Neural progenitor cell (in vitro differentiated cells): Measurements from ENCODE around the gene RPS6KA2. TPM values are rescaled to one million over a fixed set of nuclear protein-coding genes. Genes with fewer than 3 reads are reported as not detected.

Experiments used
- DNase-seq: peaks from one replicate; pipeline ENCODE4 v3.0.0-alpha.2; 2016; ENCODE audit warnings: low spot score
- H2AFZ ChIP-seq: fragments of 200-600 bp; sonication (generic); replicated peaks from 2 replicates; pipeline ENCODE4 v1.6.1; 2016; ENCODE audit warnings: antibody characterized with exemption
- H3F3A ChIP-seq: fragments of 200-600 bp; sonication (generic); 2 replicates; pipeline ENCODE4 v1.6.1; 2016; ENCODE audit warnings: antibody characterized with exemption, low read depth
- H3K27ac ChIP-seq: fragments of 200-600 bp; sonication (generic); 2 replicates; pipeline ENCODE4 v1.5.1; 2016; ENCODE audit warnings: mild to moderate bottlenecking
- H3K27me3 ChIP-seq: fragments of 200-600 bp; sonication (generic); 2 replicates; pipeline ENCODE4 v1.6.1; 2016; ENCODE audit warnings: mild to moderate bottlenecking, moderate library complexity
- H3K36me3 ChIP-seq: fragments of 200-600 bp; sonication (generic); 2 replicates; pipeline ENCODE4 v1.5.1; 2016
- H3K4me1 ChIP-seq: fragments of 200-600 bp; sonication (generic); 2 replicates; pipeline ENCODE4 v1.6.1; 2016; ENCODE audit warnings: mixed run types
- H3K4me2 ChIP-seq: fragments of 200-600 bp; sonication (generic); 2 replicates; pipeline ENCODE4 v1.6.1; 2016
- H3K4me3 ChIP-seq: fragments of 200-600 bp; sonication (generic); 2 replicates; pipeline ENCODE4 v1.5.1; 2016
- H3K79me2 ChIP-seq: fragments of 200-600 bp; sonication (generic); 2 replicates; pipeline ENCODE4 v1.6.1; 2016; ENCODE audit warnings: low read depth
- H3K9ac ChIP-seq: fragments of 200-600 bp; sonication (generic); 2 replicates; pipeline ENCODE4 v1.6.1; 2016
- H3K9me3 ChIP-seq: fragments of 200-600 bp; sonication (generic); 2 replicates; pipeline ENCODE4 v1.5.1; 2016; ENCODE audit warnings: low read depth
- H4K20me1 ChIP-seq: fragments of 200-600 bp; sonication (generic); 2 replicates; pipeline ENCODE4 v1.6.1; 2016; ENCODE audit warnings: low read depth
- H3K27ac Mint-ChIP-seq: 3 replicates; pipeline ENCODE4 v1.8.0; 2021; ENCODE audit warnings: mixed read lengths
- H3K27me3 Mint-ChIP-seq: 2 replicates; pipeline ENCODE4 v1.8.0; 2022; ENCODE audit warnings: low read depth, mild to moderate bottlenecking, inconsistent platforms, moderate library complexity, mixed read lengths; ENCODE audit not compliant: insufficient read depth
- H3K36me3 Mint-ChIP-seq: 3 replicates; pipeline ENCODE4 v1.8.0; 2021; ENCODE audit warnings: mixed read lengths
- H3K4me1 Mint-ChIP-seq: 3 replicates; pipeline ENCODE4 v1.8.0; 2021; ENCODE audit warnings: mixed read lengths
- H3K4me3 Mint-ChIP-seq: 3 replicates; pipeline ENCODE4 v1.8.0; 2021; ENCODE audit warnings: mild to moderate bottlenecking, moderate library complexity, mixed read lengths
- H3K9me3 Mint-ChIP-seq: 3 replicates; pipeline ENCODE4 v1.8.0; 2020; ENCODE audit warnings: mixed read lengths
- EZH2 ChIP-seq: fragments of 200-600 bp; sonication (generic); IDR thresholded peaks from 2 replicates; pipeline ENCODE4 v1.6.1; 2017; ENCODE audit warnings: antibody characterized with exemption, mild to moderate bottlenecking, moderate library complexity
- EZH2phosphoT487 ChIP-seq: fragments of 200-600 bp; sonication (generic); IDR thresholded peaks from 2 replicates; pipeline ENCODE4 v1.6.1; 2017; ENCODE audit warnings: antibody characterized with exemption
- total RNA-seq: library from RNA; depleted of rRNA; stranded (reverse); fragments of >200 nt; gene quantifications from 2 replicates; pipeline ENCODE4 v1.2.3, GENCODE V29; 2015; ENCODE audit warnings: low replicate concordance
- TF ChIP-seq, protein P1 (sequence below): fragments of 200-600 bp; sonication (generic); IDR thresholded peaks from 2 replicates; pipeline ENCODE4 v1.5.1; 2017; ENCODE audit warnings: antibody characterized with exemption, mild to moderate bottlenecking

RPS6KA2 gene
- total RNA-seq, 1 donor from 2014 or later: 8.2 TPM

DNA sequence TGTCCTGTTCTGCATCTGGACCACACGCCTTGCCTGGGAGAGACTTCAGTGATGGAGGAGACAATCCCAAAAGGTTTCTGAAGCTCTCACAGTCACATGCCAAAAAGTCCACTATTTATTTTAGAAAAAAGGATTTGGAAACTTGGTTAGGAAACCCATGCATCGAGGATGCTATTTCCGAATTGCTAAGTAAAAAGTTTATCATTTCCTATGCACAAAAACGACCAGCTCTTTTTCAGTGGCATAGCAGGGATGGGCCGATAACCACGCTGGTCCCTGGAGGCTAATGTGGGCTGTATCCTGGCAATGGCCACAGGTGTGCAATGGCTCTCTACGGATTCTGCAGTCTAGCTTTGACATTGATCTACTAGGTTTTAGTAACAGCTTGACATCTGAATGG is 74.5 kb downstream of the RPS6KA2 start:
- TF ChIP-seq, protein P1, sequence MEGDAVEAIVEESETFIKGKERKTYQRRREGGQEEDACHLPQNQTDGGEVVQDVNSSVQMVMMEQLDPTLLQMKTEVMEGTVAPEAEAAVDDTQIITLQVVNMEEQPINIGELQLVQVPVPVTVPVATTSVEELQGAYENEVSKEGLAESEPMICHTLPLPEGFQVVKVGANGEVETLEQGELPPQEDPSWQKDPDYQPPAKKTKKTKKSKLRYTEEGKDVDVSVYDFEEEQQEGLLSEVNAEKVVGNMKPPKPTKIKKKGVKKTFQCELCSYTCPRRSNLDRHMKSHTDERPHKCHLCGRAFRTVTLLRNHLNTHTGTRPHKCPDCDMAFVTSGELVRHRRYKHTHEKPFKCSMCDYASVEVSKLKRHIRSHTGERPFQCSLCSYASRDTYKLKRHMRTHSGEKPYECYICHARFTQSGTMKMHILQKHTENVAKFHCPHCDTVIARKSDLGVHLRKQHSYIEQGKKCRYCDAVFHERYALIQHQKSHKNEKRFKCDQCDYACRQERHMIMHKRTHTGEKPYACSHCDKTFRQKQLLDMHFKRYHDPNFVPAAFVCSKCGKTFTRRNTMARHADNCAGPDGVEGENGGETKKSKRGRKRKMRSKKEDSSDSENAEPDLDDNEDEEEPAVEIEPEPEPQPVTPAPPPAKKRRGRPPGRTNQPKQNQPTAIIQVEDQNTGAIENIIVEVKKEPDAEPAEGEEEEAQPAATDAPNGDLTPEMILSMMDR: no peak
- TF ChIP-seq EZH2phosphoT487 (no peak), EZH2 (no peak)
- no peak overlapping the region for H3K4me3 Mint-ChIP-seq
- H3K9me3 Mint-ChIP-seq: peaks cover 26% of the 10 kb centered on the region
- Histone ChIP-seq H3K4me3 (no peak overlapping the region), H3K79me2 (no peaks in the 10 kb centered on the region), H3K36me3 (no peaks in the 10 kb centered on the region), H2AFZ (no peak overlapping the region), H3K4me2 (no peak overlapping the region), H3K9me3 (no peaks in the 10 kb centered on the region), H3K27ac (no peak overlapping the region), H4K20me1 (peaks cover 23% of the 10 kb centered on the region), H3K9ac (no peak overlapping the region), H3K4me1 (peaks cover 39% of the 10 kb centered on the region), H3F3A (peaks cover 3% of the 10 kb centered on the region), H3K27me3 (no peaks in the 10 kb centered on the region)
- no peaks in the 10 kb centered on the region for H3K27me3 Mint-ChIP-seq
- no peak for DNase-seq
- no peak overlapping the region for H3K27ac Mint-ChIP-seq
- peaks cover 16% of the 10 kb centered on the region for H3K36me3 Mint-ChIP-seq
- peaks cover 35% of the 10 kb centered on the region for H3K4me1 Mint-ChIP-seq

DNA sequence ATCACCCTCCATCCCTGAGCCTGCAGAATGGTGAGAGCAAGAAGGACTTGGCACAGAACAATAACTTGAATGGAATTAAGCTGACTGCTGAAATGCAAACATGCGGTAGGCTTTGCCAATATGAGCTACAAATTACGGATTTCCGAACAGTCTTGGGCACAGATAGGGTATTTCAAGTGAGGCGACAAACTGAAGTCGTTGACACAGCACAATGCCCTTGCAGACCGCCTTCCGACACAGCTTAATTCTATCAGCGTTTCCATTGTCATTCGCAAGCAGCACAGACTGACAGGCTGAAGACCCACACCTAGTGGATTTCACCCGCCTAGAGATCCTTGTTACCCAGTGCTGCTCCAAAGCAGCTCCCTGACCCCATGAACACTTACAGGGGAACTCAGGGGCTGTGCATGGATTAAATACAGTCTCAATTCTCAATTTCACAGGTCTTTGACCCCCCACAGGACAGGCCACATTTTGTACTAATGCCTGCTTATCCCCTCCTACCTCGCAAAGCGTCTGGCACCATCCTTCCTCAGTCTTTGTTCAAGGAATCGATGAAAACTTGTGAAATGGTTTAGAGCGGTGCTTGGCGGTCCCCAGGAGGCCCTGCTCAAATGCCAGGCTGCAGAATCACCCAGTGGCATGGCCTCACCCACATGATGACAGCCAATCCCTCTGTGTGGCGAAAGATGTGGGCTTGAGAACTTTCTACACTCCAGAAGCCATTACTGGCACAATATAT is 75.1 kb downstream of the RPS6KA2 start:
- peak overlapping the region; percentile 68 for H3K4me2 ChIP-seq
- H3K4me3 Mint-ChIP-seq: peak overlapping the region; percentile 62

DNA sequence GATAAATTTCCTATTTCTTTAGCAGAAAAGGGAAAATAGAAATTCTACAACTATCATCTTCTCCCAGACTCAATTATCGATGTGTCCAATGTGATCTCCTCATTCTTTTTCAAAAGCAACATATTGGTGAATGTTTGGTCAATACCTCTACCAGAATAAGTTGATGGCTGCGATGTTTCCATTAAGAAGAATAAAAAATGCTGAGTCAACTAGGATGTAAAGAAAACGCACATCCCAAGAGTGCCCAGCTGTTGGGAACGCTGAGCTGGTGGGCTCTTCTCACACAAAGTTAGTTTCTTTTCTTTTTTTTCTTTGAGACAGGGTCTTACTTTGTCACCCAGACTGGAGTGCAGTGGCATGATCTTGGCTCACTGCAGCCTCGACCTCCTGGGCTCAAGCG is 80.4 kb downstream of the RPS6KA2 start:
- H3K4me3 Mint-ChIP-seq: no peak overlapping the region
- H3K4me1 ChIP-seq: peaks cover 7% of the 10 kb centered on the region
- H2AFZ ChIP-seq: no peak overlapping the region
- DNase-seq: no peak
- no peaks in the 10 kb centered on the region for H3K79me2 ChIP-seq
- H3K4me1 Mint-ChIP-seq: peaks cover 6% of the 10 kb centered on the region
- no peaks in the 10 kb centered on the region for H3K27me3 ChIP-seq
- peaks cover 2% of the 10 kb centered on the region for H3F3A ChIP-seq
- no peak overlapping the region for H3K9ac ChIP-seq
- no peaks in the 10 kb centered on the region for H3K9me3 ChIP-seq
- H3K9me3 Mint-ChIP-seq: peaks cover 15% of the 10 kb centered on the region
- H3K27me3 Mint-ChIP-seq: no peaks in the 10 kb centered on the region
- H3K4me3 ChIP-seq: no peak overlapping the region
- H3K27ac ChIP-seq: no peak overlapping the region
- peaks cover 5% of the 10 kb centered on the region for H4K20me1 ChIP-seq
- H3K36me3 ChIP-seq: no peaks in the 10 kb centered on the region
- H3K4me2 ChIP-seq: no peak overlapping the region
- TF ChIP-seq, protein P1: no peak
- no peak for TF ChIP-seq EZH2
- H3K36me3 Mint-ChIP-seq: peaks cover 11% of the 10 kb centered on the region
- no peak overlapping the region for H3K27ac Mint-ChIP-seq

More for the DNA sequence above, 75.1 kb downstream of the RPS6KA2 start:
- peaks cover 16% of the 10 kb centered on the region for H3K36me3 Mint-ChIP-seq
- H3K27ac Mint-ChIP-seq: peak overlapping the region; percentile 58
- H4K20me1 ChIP-seq: peaks cover 23% of the 10 kb centered on the region
- H3K9ac ChIP-seq: no peak overlapping the region
- no peak overlapping the region for H3K27ac ChIP-seq
- TF ChIP-seq EZH2phosphoT487 (no peak), EZH2 (no peak)
- TF ChIP-seq, protein P1: no peak
- H3K4me1 ChIP-seq: peaks cover 39% of the 10 kb centered on the region
- no peak overlapping the region for H3K4me3 ChIP-seq
- no peaks in the 10 kb centered on the region for H3K9me3 ChIP-seq
- no peak overlapping the region for H2AFZ ChIP-seq
- no peaks in the 10 kb centered on the region for H3K36me3 ChIP-seq
- H3K27me3 ChIP-seq: no peaks in the 10 kb centered on the region
- H3F3A ChIP-seq: peaks cover 3% of the 10 kb centered on the region
- H3K9me3 Mint-ChIP-seq: peaks cover 21% of the 10 kb centered on the region
- H3K79me2 ChIP-seq: no peaks in the 10 kb centered on the region
- peaks cover 35% of the 10 kb centered on the region for H3K4me1 Mint-ChIP-seq
- peak; percentile 67 for DNase-seq
- H3K27me3 Mint-ChIP-seq: no peaks in the 10 kb centered on the region
